PC-9 (cell line): ENCODE measurements around the gene SPATS2. TPM values are rescaled to one million over a fixed set of nuclear protein-coding genes. Genes with fewer than 3 reads are reported as not detected.

Experiments
- BruUV-seq: library from RNA; stranded (reverse); fragments of 400-500 nt; replicated peaks from 2 replicates; lab custom pipeline; 2021; lab: Mats Ljungman, UMichigan
- CTCF ChIA-PET: fragments of 300-600 bp; sonication (Branson Sonifier 250); formaldehyde crosslinking; loops from one replicate; lab custom pipeline; 2022; ENCODE audit warnings: antibody characterized with exemption; lab: Charles Lee
- POLR2A ChIA-PET: fragments of 300-600 bp; sonication (Branson Sonifier 250); formaldehyde crosslinking; loops from one replicate; lab custom pipeline; 2022; ENCODE audit warnings: antibody characterized with exemption; ENCODE audit not compliant: unreplicated experiment; lab: Charles Lee
- DNase-seq, 2 experiments: peaks; one replicate each; pipeline versions ENCODE4 v3.0.0 to v3.0.0-alpha.2; 2015 to 2022; ENCODE audit warnings: mixed read lengths in 1 of 2
- H2AFZ ChIP-seq: fragments of 200-600 bp; sonication (generic); 2 replicates; pipeline ENCODE4 v1.8.1; 2017; ENCODE audit warnings: antibody characterized with exemption
- H3F3A ChIP-seq: fragments of 200-600 bp; sonication (generic); 2 replicates; pipeline ENCODE4 v1.8.1; 2017; ENCODE audit warnings: antibody characterized with exemption, mild to moderate bottlenecking, low read depth; ENCODE audit not compliant: insufficient read depth
- H3K27ac ChIP-seq: fragments of 200-600 bp; sonication (generic); 2 replicates; pipeline ENCODE4 v1.6.1; 2016; ENCODE audit warnings: mixed run types
- H3K27me3 ChIP-seq: fragments of 200-600 bp; sonication (generic); 2 replicates; pipeline ENCODE4 v1.6.1; 2016; ENCODE audit warnings: low read depth, mixed run types; ENCODE audit not compliant: insufficient read depth
- H3K36me3 ChIP-seq: fragments of 200-600 bp; sonication (generic); 2 replicates; pipeline ENCODE4 v1.6.1; 2016; ENCODE audit warnings: low read depth, mixed run types
- H3K4me1 ChIP-seq: fragments of 200-600 bp; sonication (generic); replicated peaks from 2 replicates; pipeline ENCODE4 v1.6.1; 2016; ENCODE audit warnings: mixed run types; ENCODE audit not compliant: insufficient read depth
- H3K4me2 ChIP-seq: fragments of 200-600 bp; sonication (generic); 2 replicates; pipeline ENCODE4 v1.6.1; 2017; ENCODE audit warnings: mixed run types
- H3K4me3 ChIP-seq: fragments of 200-600 bp; sonication (generic); 2 replicates; pipeline ENCODE4 v1.6.1; 2016; ENCODE audit warnings: mixed run types
- H3K79me2 ChIP-seq: fragments of 200-600 bp; sonication (generic); 2 replicates; pipeline ENCODE4 v1.6.1; 2017; ENCODE audit warnings: low read depth, mixed run types
- H3K9me2 ChIP-seq: fragments of 200-600 bp; sonication (generic); 2 replicates; pipeline ENCODE4 v1.8.1; 2017; ENCODE audit warnings: mild to moderate bottlenecking; ENCODE audit not compliant: insufficient read depth
- H3K9me3 ChIP-seq: fragments of 200-600 bp; sonication (generic); 2 replicates; pipeline ENCODE4 v1.8.1; 2016; ENCODE audit warnings: low read depth; ENCODE audit not compliant: insufficient read depth
- H4K20me1 ChIP-seq: fragments of 200-600 bp; sonication (generic); 2 replicates; pipeline ENCODE4 v1.8.1; 2017; ENCODE audit not compliant: insufficient read depth
- EZH2 ChIP-seq: fragments of 200-600 bp; sonication (generic); IDR thresholded peaks from 2 replicates; pipeline ENCODE4 v1.8.0; 2017; ENCODE audit warnings: antibody characterized with exemption, low read depth
- intact Hi-C: fragments of 100-400 bp; cut with micrococcal nuclease; formaldehyde crosslinking; loops from one replicate; pipeline ENCODE4 v1.10.0; 2022; ENCODE audit not compliant: unreplicated experiment
- total RNA-seq: library from RNA; stranded (reverse); gene quantifications from 2 replicates; pipeline ENCODE4 v1.2.3, GENCODE V29; 2021
- TF ChIP-seq, protein P1 (sequence below): fragments of 200-600 bp; sonication (generic); conservative IDR thresholded peaks from 2 replicates; pipeline ENCODE4 v1.6.1; 2017; ENCODE audit warnings: mixed run types, antibody characterized with exemption, mild to moderate bottlenecking, moderate library complexity

Gene SPATS2
- total RNA-seq, 1 experiment from 2014 or later = 65.1 TPM

DNA sequence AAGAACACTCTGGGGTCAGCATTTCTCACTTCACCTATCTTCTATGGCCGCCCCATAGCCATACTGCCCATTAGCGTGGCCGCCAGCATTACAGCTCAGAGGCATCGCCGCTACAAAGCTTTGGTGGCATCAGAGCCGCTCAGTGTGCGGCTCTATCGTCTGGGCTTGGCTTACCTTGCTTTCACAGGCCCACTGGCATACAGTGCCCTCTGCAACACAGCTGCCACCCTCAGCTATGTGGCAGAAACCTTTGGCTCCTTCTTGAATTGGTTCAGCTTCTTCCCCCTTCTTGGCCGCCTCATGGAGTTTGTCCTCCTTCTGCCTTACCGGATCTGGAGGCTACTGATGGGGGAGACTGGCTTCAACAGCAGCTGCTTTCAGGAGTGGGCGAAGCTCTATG, 18.0 kb upstream of the SPATS2 start:
- TF ChIP-seq EZH2 = no peak
- no peak overlapping the region for H3K4me3 ChIP-seq
- no peaks in the 10 kb centered on the region for H4K20me1 ChIP-seq
- no peak overlapping the region for H3K4me2 ChIP-seq
- POLR2A ChIA-PET = no interaction called here
- H3K27me3 ChIP-seq = peaks cover 29% of the 10 kb centered on the region
- H3K36me3 ChIP-seq = no peaks in the 10 kb centered on the region
- no peaks in the 10 kb centered on the region for H3K9me3 ChIP-seq
- intact Hi-C loops = loop anchor here (5.0 kb wide), 1 partner anchor 273 kb away; the partner anchor contains the start of gene PRPF40B
- no peaks in the 10 kb centered on the region for H3K9me2 ChIP-seq
- H2AFZ ChIP-seq = no peak overlapping the region
- peaks cover 28% of the 10 kb centered on the region for H3K4me1 ChIP-seq
- no peak overlapping the region for H3K27ac ChIP-seq
- BruUV-seq = no TSS peak
- H3K79me2 ChIP-seq = no peaks in the 10 kb centered on the region
- H3F3A ChIP-seq = no peaks in the 10 kb centered on the region
- DNase-seq = no peak
- CTCF ChIA-PET = no interaction called here

DNA sequence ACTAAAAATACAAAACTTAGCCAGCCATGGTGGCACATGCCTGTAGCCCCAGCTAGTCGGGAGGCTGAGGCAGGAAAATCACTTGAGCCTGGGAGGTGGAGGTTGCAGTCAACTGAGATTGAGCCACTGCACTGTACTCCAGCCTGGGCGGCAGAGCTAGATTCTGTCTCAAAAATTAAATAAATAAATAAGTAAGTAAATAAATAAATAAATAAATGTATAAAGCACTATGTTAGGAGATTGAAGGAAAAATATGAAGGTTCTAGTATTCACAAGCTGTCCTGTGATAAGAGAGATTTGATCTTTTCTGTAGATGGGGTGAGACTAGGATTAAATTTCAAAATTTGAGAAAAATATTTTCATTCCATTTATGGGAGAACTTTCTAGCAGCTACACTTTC, 14.9 kb upstream of the SPATS2 start:
- no peak overlapping the region for H3K27ac ChIP-seq
- peaks cover 8% of the 10 kb centered on the region for H3K4me1 ChIP-seq
- H3K79me2 ChIP-seq = no peaks in the 10 kb centered on the region
- ChIA-PET CTCF (interaction anchor here (0.6 to 1.0 kb wide), 3 partner anchors 21 to 352 kb away, joined by 3 to 4 read pairs (median 3); no protein-coding TSS in a partner anchor), POLR2A (interaction anchor here (0.6 kb wide), 1 partner anchor 150 kb away, joined by 3 read pairs; no protein-coding TSS in a partner anchor)
- TF ChIP-seq, protein P1, sequence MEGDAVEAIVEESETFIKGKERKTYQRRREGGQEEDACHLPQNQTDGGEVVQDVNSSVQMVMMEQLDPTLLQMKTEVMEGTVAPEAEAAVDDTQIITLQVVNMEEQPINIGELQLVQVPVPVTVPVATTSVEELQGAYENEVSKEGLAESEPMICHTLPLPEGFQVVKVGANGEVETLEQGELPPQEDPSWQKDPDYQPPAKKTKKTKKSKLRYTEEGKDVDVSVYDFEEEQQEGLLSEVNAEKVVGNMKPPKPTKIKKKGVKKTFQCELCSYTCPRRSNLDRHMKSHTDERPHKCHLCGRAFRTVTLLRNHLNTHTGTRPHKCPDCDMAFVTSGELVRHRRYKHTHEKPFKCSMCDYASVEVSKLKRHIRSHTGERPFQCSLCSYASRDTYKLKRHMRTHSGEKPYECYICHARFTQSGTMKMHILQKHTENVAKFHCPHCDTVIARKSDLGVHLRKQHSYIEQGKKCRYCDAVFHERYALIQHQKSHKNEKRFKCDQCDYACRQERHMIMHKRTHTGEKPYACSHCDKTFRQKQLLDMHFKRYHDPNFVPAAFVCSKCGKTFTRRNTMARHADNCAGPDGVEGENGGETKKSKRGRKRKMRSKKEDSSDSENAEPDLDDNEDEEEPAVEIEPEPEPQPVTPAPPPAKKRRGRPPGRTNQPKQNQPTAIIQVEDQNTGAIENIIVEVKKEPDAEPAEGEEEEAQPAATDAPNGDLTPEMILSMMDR = no peak
- TF ChIP-seq EZH2 = no peak
- no peak overlapping the region for H3K4me2 ChIP-seq
- peaks cover under 1% of the 10 kb centered on the region; the same call in 1 of the 2 replicates for H3K27me3 ChIP-seq
- DNase-seq = no peak
- intact Hi-C loops = no loop called here
- no peaks in the 10 kb centered on the region for H3K9me3 ChIP-seq
- H3F3A ChIP-seq = no peaks in the 10 kb centered on the region; the same call in 1 of the 2 replicates
- H4K20me1 ChIP-seq = no peaks in the 10 kb centered on the region
- BruUV-seq = no TSS peak
- H3K9me2 ChIP-seq = no peaks in the 10 kb centered on the region
- H3K36me3 ChIP-seq = no peaks in the 10 kb centered on the region
- no peak overlapping the region for H2AFZ ChIP-seq
- H3K4me3 ChIP-seq = no peak overlapping the region

DNA sequence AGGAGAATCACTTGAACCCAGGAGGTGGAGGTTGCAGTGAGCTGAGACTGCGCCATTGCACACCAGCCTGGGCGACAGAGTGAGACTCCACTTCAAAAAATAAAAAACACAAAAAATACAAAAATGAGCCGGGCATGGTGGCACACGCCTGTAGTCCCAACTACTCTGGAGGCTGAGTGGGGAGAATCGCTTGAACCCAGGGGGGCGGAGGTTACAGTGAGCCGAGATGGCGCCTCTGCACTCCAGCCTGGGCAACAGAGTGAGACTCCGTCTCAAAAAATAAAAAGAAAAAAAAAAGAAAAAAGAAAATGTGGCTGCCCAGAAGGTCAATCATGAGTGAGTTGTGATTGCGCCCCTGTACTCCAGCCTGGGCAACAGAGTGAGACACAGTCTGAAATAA, 11.3 kb upstream of the SPATS2 start:
- H2AFZ ChIP-seq = no peak overlapping the region
- no peaks in the 10 kb centered on the region for H4K20me1 ChIP-seq
- no peaks in the 10 kb centered on the region for H3K4me1 ChIP-seq
- POLR2A ChIA-PET = no interaction called here
- no peaks in the 10 kb centered on the region; the same call in 1 of the 2 replicates for H3F3A ChIP-seq
- H3K9me2 ChIP-seq = no peaks in the 10 kb centered on the region
- H3K79me2 ChIP-seq = no peaks in the 10 kb centered on the region
- no peaks in the 10 kb centered on the region for H3K27me3 ChIP-seq
- H3K4me3 ChIP-seq = no peak overlapping the region
- no peak overlapping the region for H3K4me2 ChIP-seq
- intact Hi-C loops = no loop called here
- CTCF ChIA-PET = interaction anchor here (1.6 kb wide), 1 partner anchor 68 kb away, joined by 4 read pairs; no protein-coding TSS in a partner anchor
- no peak for DNase-seq
- H3K9me3 ChIP-seq = no peaks in the 10 kb centered on the region
- no peak overlapping the region for H3K27ac ChIP-seq
- no TSS peak for BruUV-seq
- TF ChIP-seq, protein P1 = no peak
- H3K36me3 ChIP-seq = no peaks in the 10 kb centered on the region
